ENCODE data around the gene MAML2. TPM values are rescaled to one million over a fixed set of nuclear protein-coding genes. Genes with fewer than 3 reads are reported as not detected.
A peak's percentile ranks its signal among the peaks of the same experiment; 100 is the strongest.

The MAML2 gene
- total and polyA plus RNA-seq, 9 of the 15 experiments (the other 6 are each of a cell fraction or from before 2014, with no cell fraction given) = 0.79 to 6.8 (median 4.8) TPM

DNA sequence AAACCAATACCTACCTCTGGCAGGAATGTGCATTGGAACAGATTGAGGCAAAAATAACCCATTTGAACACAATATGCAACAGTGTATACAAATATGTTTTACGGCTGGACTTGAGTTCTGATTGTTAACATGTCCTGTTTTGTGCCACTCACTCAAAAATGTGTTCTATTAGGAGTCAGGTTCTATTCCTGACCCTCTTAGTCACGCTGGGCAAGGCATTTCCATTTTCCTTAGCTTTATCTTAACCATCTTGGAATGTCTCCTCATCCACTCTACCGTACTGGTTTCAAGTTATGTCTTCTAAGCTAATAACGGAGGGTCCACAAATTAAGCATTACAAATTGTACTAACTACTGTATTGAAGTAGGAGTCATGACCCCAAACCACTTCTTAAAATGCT, 78.6 kb downstream of the MAML2 start:
- in situ Hi-C loops (cut with MboI) = no loop called here
- BruUV-seq (replicated peaks) = no TSS peak
- intact Hi-C loops (cut with micrococcal nuclease) = no loop called here

DNA sequence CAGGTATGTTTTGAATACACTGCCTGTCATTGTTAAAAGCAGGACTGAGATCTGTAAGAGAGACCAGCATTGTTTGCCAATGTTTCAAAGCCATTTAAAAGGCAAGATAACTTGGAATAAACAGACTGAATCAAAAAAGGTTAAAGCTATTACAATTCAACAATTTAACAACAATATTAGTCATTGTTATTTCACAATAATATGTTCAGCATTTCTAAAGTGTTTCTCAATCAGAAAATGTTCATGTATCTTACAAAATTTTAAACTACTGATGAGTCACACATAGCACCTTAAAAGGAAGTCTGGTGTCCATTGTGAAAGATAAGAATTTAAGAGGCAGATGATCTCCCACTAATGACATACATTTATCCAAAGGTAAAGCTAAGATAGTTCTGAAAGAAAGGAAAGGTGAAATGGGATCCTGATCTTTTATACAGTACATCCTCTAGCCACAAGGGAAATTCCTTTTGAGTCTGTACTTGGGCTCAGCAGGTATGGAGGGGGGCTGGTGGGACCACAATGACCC, 79.7 kb downstream of the MAML2 start:
- H3K9ac ChIP-seq (ENCODE audit: insufficient read depth in 1 of 2, low read depth in 2 of 2, low read length in 2 of 2) = no peak overlapping the region
- DNase-seq (ENCODE audit: extremely low read depth in 1 of 4, low spot score in 3 of 4) (peak in 1 of 4 experiments; percentile 23), ATAC-seq (0 out of 3 replicates have a peak, but pooled peaks have one; percentile 6), FAIRE-seq (no peak)
- no peaks in the 10 kb centered on the region for H4K20me1 ChIP-seq (replicated peaks; ENCODE audit: control insufficient read depth, insufficient read depth, low read length)
- 0 out of 3 replicates have a peak, but pooled peaks cover 3% of the 10 kb centered on the region for H3K79me2 ChIP-seq (ENCODE audit: control insufficient read depth, insufficient read depth, low read length)
- intact Hi-C loops (cut with micrococcal nuclease) (no loop called here), in situ Hi-C loops (cut with MboI) (no loop called here)
- CTCF ChIA-PET (ENCODE audit: low intra/inter-chr PET ratio) = no interaction called here
- no peak overlapping the region for H3K4me2 ChIP-seq (ENCODE audit: insufficient read depth, low read length)
- no peaks in the 10 kb centered on the region for H3K36me3 ChIP-seq (ENCODE audit: control insufficient read depth, insufficient read depth, low read length)
- no peak overlapping the region for H2AFZ ChIP-seq (ENCODE audit: low read depth, low read length)
- no peaks in the 10 kb centered on the region for H3K9me3 ChIP-seq (replicated peaks; ENCODE audit: control insufficient read depth, insufficient read depth, low read depth, low read length)
- no TSS peak for BruUV-seq (replicated peaks)
- POLR2A ChIA-PET = no interaction called here
- H3K27ac ChIP-seq (ENCODE audit: extremely low read depth, low read depth, low read length) = no peak overlapping the region
- H3K27me3 ChIP-seq (ENCODE audit: control insufficient read depth in 2 of 2, insufficient read depth in 2 of 2, low read length in 2 of 2) = no peaks in the 10 kb centered on the region
- peaks cover 0 to 38% of the 10 kb centered on the region in 2 experiments for H3K4me1 ChIP-seq (replicated peaks in 1 of 2; ENCODE audit: control insufficient read depth in 2 of 2, insufficient read depth in 2 of 2, low read length in 2 of 2)
- no peaks in the 10 kb centered on the region for H3K9me1 ChIP-seq (ENCODE audit: control insufficient read depth, insufficient read depth, low read length)
- no peak overlapping the region for H3K4me3 ChIP-seq
- TF ChIP-seq LEF1 (IDR thresholded peaks at IDR 0.05) (no peak; the same call in 1 of the 2 replicates), ELF1 (tag; IDR thresholded peaks at IDR 0.05) (0 out of 2 replicates have a peak, but pooled peaks have one; percentile 14), CEBPG (CRISPR knock-in tag; IDR thresholded peaks at IDR 0.05) (no peak), CEBPG (tag; conservative IDR thresholded peaks at IDR 0.05 in 1 of 2, IDR thresholded peaks at IDR 0.05 in 1 of 2) (peak; percentile 93 to 96), ARID1B (IDR thresholded peaks at IDR 0.05) (peak; percentile 76), FOSL1 (tag; conservative IDR thresholded peaks at IDR 0.05) (peak; percentile 91), SRF (CRISPR knock-in tag; IDR thresholded peaks at IDR 0.05) (peak; percentile 62 to 96; a peak in 3 of 4 replicates), ZNF41 (CRISPR knock-in tag; conservative IDR thresholded peaks at IDR 0.05) (no peak), SOX6 (IDR thresholded peaks at IDR 0.05) (peak; percentile 70; the same call in 1 of the 2 replicates), MAFG (tag; conservative IDR thresholded peaks at IDR 0.05) (0 out of 2 replicates have a peak, but pooled peaks have one; percentile 30), ZNF584 (CRISPR knock-in tag; IDR thresholded peaks at IDR 0.05; ENCODE audit: low read depth) (no peak), MAFF (IDR thresholded peaks at IDR 0.05; ENCODE audit: low read length) (peak; percentile 16; the same call in 1 of the 2 replicates), CEBPB (tag; IDR thresholded peaks at IDR 0.05) (peak; percentile 98), HOXB6 (CRISPR knock-in tag; IDR thresholded peaks at IDR 0.05; ENCODE audit: borderline replicate concordance) (no peak), DPF2 (IDR thresholded peaks at IDR 0.05) (peak; percentile 69)
- TF ChIP-seq, protein P1, sequence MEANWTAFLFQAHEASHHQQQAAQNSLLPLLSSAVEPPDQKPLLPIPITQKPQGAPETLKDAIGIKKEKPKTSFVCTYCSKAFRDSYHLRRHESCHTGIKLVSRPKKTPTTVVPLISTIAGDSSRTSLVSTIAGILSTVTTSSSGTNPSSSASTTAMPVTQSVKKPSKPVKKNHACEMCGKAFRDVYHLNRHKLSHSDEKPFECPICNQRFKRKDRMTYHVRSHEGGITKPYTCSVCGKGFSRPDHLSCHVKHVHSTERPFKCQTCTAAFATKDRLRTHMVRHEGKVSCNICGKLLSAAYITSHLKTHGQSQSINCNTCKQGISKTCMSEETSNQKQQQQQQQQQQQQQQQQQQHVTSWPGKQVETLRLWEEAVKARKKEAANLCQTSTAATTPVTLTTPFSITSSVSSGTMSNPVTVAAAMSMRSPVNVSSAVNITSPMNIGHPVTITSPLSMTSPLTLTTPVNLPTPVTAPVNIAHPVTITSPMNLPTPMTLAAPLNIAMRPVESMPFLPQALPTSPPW (CRISPR knock-in tag; IDR thresholded peaks at IDR 0.05) = no peak

More for the DNA sequence above, 78.6 kb downstream of the MAML2 start:
- FAIRE-seq = no peak
- no peaks in the 10 kb centered on the region for H3K27me3 ChIP-seq (ENCODE audit: control insufficient read depth in 2 of 2, insufficient read depth in 2 of 2, low read length in 2 of 2)
- H3K36me3 ChIP-seq (ENCODE audit: control insufficient read depth, insufficient read depth, low read length) = no peaks in the 10 kb centered on the region
- TF ChIP-seq ATF1 (CRISPR knock-in tag; IDR thresholded peaks at IDR 0.05) (no peak), ATF1 (tag; IDR thresholded peaks at IDR 0.05) (no peak), RFX7 (CRISPR knock-in tag; IDR thresholded peaks at IDR 0.05) (no peak)
- no peak for ATAC-seq
- H3K4me1 ChIP-seq (replicated peaks in 1 of 2; ENCODE audit: control insufficient read depth in 2 of 2, insufficient read depth in 2 of 2, low read length in 2 of 2) = peaks cover 0 to 27% of the 10 kb centered on the region in 2 experiments; a peak in 4 of 5 replicates
- no peak overlapping the region for H3K9ac ChIP-seq (ENCODE audit: insufficient read depth in 1 of 2, low read depth in 2 of 2, low read length in 2 of 2)
- ChIA-PET CTCF (ENCODE audit: low intra/inter-chr PET ratio) (no interaction called here), POLR2A (interaction anchor here (1.2 kb wide), 1 partner anchor 12 kb away, joined by 4 read pairs; no protein-coding TSS in a partner anchor)
- no peaks in the 10 kb centered on the region for H3K9me1 ChIP-seq (ENCODE audit: control insufficient read depth, insufficient read depth, low read length)
- no peak overlapping the region for H3K4me3 ChIP-seq
- H4K20me1 ChIP-seq (replicated peaks; ENCODE audit: control insufficient read depth, insufficient read depth, low read length) = no peaks in the 10 kb centered on the region
- no peaks in the 10 kb centered on the region for H3K9me3 ChIP-seq (replicated peaks; ENCODE audit: control insufficient read depth, insufficient read depth, low read depth, low read length)
- no peaks in the 10 kb centered on the region for H3K79me2 ChIP-seq (ENCODE audit: control insufficient read depth, insufficient read depth, low read length)
- 74% methylated on average over 4 of the region's 4 CpGs for WGBS (ENCODE audit: insufficient coverage, low coverage, missing lambda C conversion rate)
- no peak overlapping the region for H2AFZ ChIP-seq (ENCODE audit: low read depth, low read length)
- H3K4me2 ChIP-seq (ENCODE audit: insufficient read depth, low read length) = no peak overlapping the region
- DNase-seq (ENCODE audit: extremely low read depth in 1 of 4, low spot score in 3 of 4) = no peak
- H3K27ac ChIP-seq (ENCODE audit: extremely low read depth, low read depth, low read length) = no peak overlapping the region

All from K562 (cell line).